Neural cell (in vitro differentiated cells): ENCODE results near the gene RAC2. TPM values are rescaled to one million over a fixed set of nuclear protein-coding genes. Genes with fewer than 3 reads are reported as not detected.

Experiments used
- H2AFZ ChIP-seq: fragments of 200-600, 300-800 bp; sonication (generic), shearing (Covaris generic); 2 replicates; pipeline ENCODE4 v1.6.0; 2014; ENCODE audit warnings: low read depth, mild to moderate bottlenecking, antibody characterized with exemption, low read length, moderate library complexity
- H3F3A ChIP-seq: fragments of 200-600 bp; shearing (Covaris generic); 2 replicates; pipeline ENCODE4 v1.6.1; 2016; ENCODE audit warnings: mild to moderate bottlenecking, moderate library complexity, mixed read lengths, antibody characterized with exemption, low read length; ENCODE audit not compliant: insufficient read depth, poor library complexity, severe bottlenecking
- H3K27ac ChIP-seq: fragments of 200-600, 300-800 bp; sonication (generic), shearing (Covaris generic); 2 replicates; pipeline ENCODE4 v1.5.1; 2014; ENCODE audit warnings: mild to moderate bottlenecking, low read length, moderate library complexity
- H3K27me3 ChIP-seq: fragments of 300-800, 200-600 bp; sonication (generic), shearing (Covaris generic); 2 replicates; pipeline ENCODE4 v1.6.0; 2014; ENCODE audit warnings: mild to moderate bottlenecking, low read depth, low read length, moderate library complexity; ENCODE audit not compliant: insufficient read depth
- H3K36me3 ChIP-seq: fragments of 300-800, 200-600 bp; sonication (generic), shearing (Covaris generic); 2 replicates; pipeline ENCODE4 v1.5.1; 2014; ENCODE audit warnings: mild to moderate bottlenecking, antibody characterized with exemption, low read length, moderate library complexity; ENCODE audit not compliant: insufficient read depth
- H3K4me2 ChIP-seq: fragments of 300-800, 200-600 bp; sonication (generic), shearing (Covaris generic); 2 replicates; pipeline ENCODE4 v1.6.0; 2014; ENCODE audit warnings: mild to moderate bottlenecking, low read length
- H3K4me3 ChIP-seq: fragments of 300-800, 200-600 bp; sonication (generic), shearing (Covaris generic); 2 replicates; pipeline ENCODE4 v1.5.1; 2014; ENCODE audit warnings: mild to moderate bottlenecking, low read length, moderate library complexity
- H3K79me2 ChIP-seq: fragments of 200-600 bp; shearing (Covaris generic); replicated peaks from 2 replicates; pipeline ENCODE4 v1.6.0; 2014; ENCODE audit warnings: mild to moderate bottlenecking, low read length, moderate library complexity; ENCODE audit not compliant: insufficient read depth
- H3K9ac ChIP-seq: fragments of 300-800, 200-600 bp; sonication (generic), shearing (Covaris generic); 2 replicates; pipeline ENCODE4 v1.6.1; 2016; ENCODE audit warnings: mild to moderate bottlenecking, low read length, mixed read lengths
- H3K9me2 ChIP-seq: fragments of 200-600 bp; shearing (Covaris generic); 2 replicates; pipeline ENCODE4 v1.6.1; 2016; ENCODE audit warnings: mild to moderate bottlenecking, low read length, mixed read lengths; ENCODE audit not compliant: insufficient read depth
- H3K9me3 ChIP-seq: fragments of 200-600, 300-800 bp; sonication (generic), shearing (Covaris generic); 2 replicates; pipeline ENCODE4 v1.6.1; 2016; ENCODE audit warnings: mild to moderate bottlenecking, mixed run types, low read length, moderate library complexity, mixed read lengths
- H4K20me1 ChIP-seq: fragments of 200-600 bp; shearing (Covaris generic); 2 replicates; pipeline ENCODE4 v1.6.1; 2016; ENCODE audit warnings: mild to moderate bottlenecking, mixed run types; ENCODE audit not compliant: insufficient read depth
- CTCF ChIP-seq: fragments of 450-650 bp; IDR thresholded peaks from 2 replicates; pipeline ENCODE4 v1.5.1; 2014; ENCODE audit warnings: antibody characterized with exemption, mild to moderate bottlenecking, moderate library complexity; ENCODE audit not compliant: poor library complexity, severe bottlenecking
- EP300 ChIP-seq: fragments of 450-650 bp; conservative IDR thresholded peaks from 2 replicates; pipeline ENCODE4 v1.6.1; 2014; ENCODE audit warnings: antibody characterized with exemption, mild to moderate bottlenecking, moderate library complexity; ENCODE audit not compliant: poor library complexity, severe bottlenecking
- EZH2 ChIP-seq: fragments of 200-600, 300-800 bp; shearing (Covaris generic), sonication (generic); IDR thresholded peaks from 2 replicates; pipeline ENCODE4 v1.6.1; 2014; ENCODE audit warnings: antibody characterized with exemption, low read length, borderline replicate concordance, mild to moderate bottlenecking; ENCODE audit not compliant: insufficient read depth, poor library complexity, severe bottlenecking
- MXI1 ChIP-seq: fragments of 450-650 bp; conservative IDR thresholded peaks from 2 replicates; pipeline ENCODE4 v1.6.1; 2014; ENCODE audit warnings: antibody characterized with exemption, mild to moderate bottlenecking; ENCODE audit not compliant: poor library complexity, severe bottlenecking
- POLR2AphosphoS5 ChIP-seq: IDR thresholded peaks from 2 replicates; pipeline ENCODE4 v1.6.1; 2012
- RAD21 ChIP-seq: fragments of 450-650 bp; conservative IDR thresholded peaks from 2 replicates; pipeline ENCODE4 v1.6.1; 2014; ENCODE audit warnings: antibody characterized with exemption, mild to moderate bottlenecking, moderate library complexity
- REST ChIP-seq: IDR thresholded peaks from 2 replicates; pipeline ENCODE4 v1.6.1; 2012; ENCODE audit warnings: borderline replicate concordance
- SMC3 ChIP-seq: fragments of 450-650 bp; conservative IDR thresholded peaks from 2 replicates; pipeline ENCODE4 v1.6.1; 2014; ENCODE audit warnings: antibody characterized with exemption, mild to moderate bottlenecking, moderate library complexity; ENCODE audit not compliant: poor library complexity
- TAF1 ChIP-seq: IDR thresholded peaks from 2 replicates; pipeline ENCODE4 v1.6.1; 2012; ENCODE audit warnings: low read depth
- polyA plus RNA-seq: library from polyadenylated mRNA; depleted of rRNA; stranded (reverse); fragments of >200 nt; gene quantifications from 2 replicates; pipeline ENCODE4 v1.2.3, GENCODE V29; 2014

The RAC2 gene
- polyA plus RNA-seq, 1 donor from 2014 or later = not detected

- H3K79me2 ChIP-seq = no peaks in the 10 kb centered on the region
- H4K20me1 ChIP-seq = no peaks in the 10 kb centered on the region
- H3K36me3 ChIP-seq = no peaks in the 10 kb centered on the region
- H3K9me3 ChIP-seq = no peaks in the 10 kb centered on the region
- TF ChIP-seq SMC3 (no peak), REST (no peak), TAF1 (no peak), POLR2AphosphoS5 (no peak), EP300 (no peak), RAD21 (no peak), EZH2 (no peak), CTCF (no peak)
- no peaks in the 10 kb centered on the region for H3K27me3 ChIP-seq
- H3F3A ChIP-seq = no peaks in the 10 kb centered on the region
- no peak overlapping the region for H3K9ac ChIP-seq
- H3K9me2 ChIP-seq = no peaks in the 10 kb centered on the region
- no peak overlapping the region for H3K4me3 ChIP-seq
- no peak overlapping the region for H3K27ac ChIP-seq
- no peak overlapping the region for H2AFZ ChIP-seq
- no peak overlapping the region for H3K4me2 ChIP-seq
Observed at GRCh38 chr22:37177755-37178154, 66.3 kb downstream of the RAC2 start.

- no peak overlapping the region for H3K27ac ChIP-seq
Observed at GRCh38 chr22:37177221-37177620, 66.8 kb downstream of the RAC2 start.

More at GRCh38 chr22:37177221-37177620, 66.8 kb downstream of the RAC2 start:
- no peak overlapping the region for H2AFZ ChIP-seq
- H3K9me2 ChIP-seq = no peaks in the 10 kb centered on the region
- no peak overlapping the region for H3K4me2 ChIP-seq
- H3K79me2 ChIP-seq = no peaks in the 10 kb centered on the region
- no peaks in the 10 kb centered on the region for H4K20me1 ChIP-seq
- H3K4me3 ChIP-seq = no peak overlapping the region
- TF ChIP-seq REST (no peak), RAD21 (no peak), POLR2AphosphoS5 (no peak), EZH2 (no peak), CTCF (no peak), EP300 (no peak), SMC3 (no peak), TAF1 (no peak), MXI1 (no peak)
- no peaks in the 10 kb centered on the region for H3K27me3 ChIP-seq
- H3K9ac ChIP-seq = no peak overlapping the region
- no peaks in the 10 kb centered on the region for H3K9me3 ChIP-seq
- no peaks in the 10 kb centered on the region for H3K36me3 ChIP-seq
- H3F3A ChIP-seq = no peaks in the 10 kb centered on the region
